ENCODE data around the gene PLA2G3.
A peak's percentile ranks its signal among the peaks of the same experiment; 100 is the strongest.

The PLA2G3 gene

DNA sequence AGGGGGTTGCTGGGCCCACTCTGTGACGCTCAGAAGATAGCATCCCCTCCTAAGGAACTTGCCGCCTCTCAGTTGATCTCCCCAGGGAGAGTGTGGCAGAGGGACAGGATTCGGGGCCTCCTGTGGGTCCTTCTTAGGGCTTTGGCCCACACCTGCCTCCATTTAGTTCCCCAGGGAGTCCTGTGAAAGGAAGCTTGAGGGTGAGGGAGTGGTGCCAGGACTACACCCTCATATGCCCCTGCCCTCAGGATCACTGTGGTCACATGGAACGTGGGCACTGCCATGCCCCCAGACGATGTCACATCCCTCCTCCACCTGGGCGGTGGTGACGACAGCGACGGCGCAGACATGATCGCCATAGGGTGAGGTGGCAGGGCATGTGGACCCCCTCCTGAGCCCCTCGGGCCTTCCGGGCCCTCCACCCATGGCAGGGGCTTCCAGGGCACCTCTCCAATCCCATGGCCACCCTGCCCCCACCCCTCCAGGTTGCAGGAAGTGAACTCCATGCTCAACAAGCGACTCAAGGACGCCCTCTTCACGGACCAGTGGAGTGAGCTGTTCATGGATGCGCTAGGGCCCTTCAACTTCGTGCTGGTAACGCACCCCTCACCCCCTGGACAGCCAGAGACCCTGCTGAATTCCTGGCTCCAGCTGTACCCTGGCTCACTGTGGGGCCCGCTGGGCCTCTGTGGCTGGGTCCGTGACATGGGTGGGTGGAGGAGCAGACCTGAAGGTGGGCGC lies 14.0 kb downstream of the PLA2G3 start:
- TF ChIP-seq Cebpa-rat (IDR thresholded peaks at IDR 0.05) = no peak
- no peak overlapping the region; the same call in 1 of the 2 replicates for H3K27ac ChIP-seq
- peak overlapping the region; percentile 73 for H3K4me2 ChIP-seq
- no peaks in the 10 kb centered on the region for H3K36me3 ChIP-seq
- no peaks in the 10 kb centered on the region for H3K27me3 ChIP-seq
- H4K20me1 ChIP-seq = no peaks in the 10 kb centered on the region
- H3K4me3 ChIP-seq = no peak overlapping the region
- no peaks in the 10 kb centered on the region for H3K9me3 ChIP-seq
- no peak overlapping the region for H3K9ac ChIP-seq
- H3K4me1 ChIP-seq = peaks cover 27% of the 10 kb centered on the region

DNA sequence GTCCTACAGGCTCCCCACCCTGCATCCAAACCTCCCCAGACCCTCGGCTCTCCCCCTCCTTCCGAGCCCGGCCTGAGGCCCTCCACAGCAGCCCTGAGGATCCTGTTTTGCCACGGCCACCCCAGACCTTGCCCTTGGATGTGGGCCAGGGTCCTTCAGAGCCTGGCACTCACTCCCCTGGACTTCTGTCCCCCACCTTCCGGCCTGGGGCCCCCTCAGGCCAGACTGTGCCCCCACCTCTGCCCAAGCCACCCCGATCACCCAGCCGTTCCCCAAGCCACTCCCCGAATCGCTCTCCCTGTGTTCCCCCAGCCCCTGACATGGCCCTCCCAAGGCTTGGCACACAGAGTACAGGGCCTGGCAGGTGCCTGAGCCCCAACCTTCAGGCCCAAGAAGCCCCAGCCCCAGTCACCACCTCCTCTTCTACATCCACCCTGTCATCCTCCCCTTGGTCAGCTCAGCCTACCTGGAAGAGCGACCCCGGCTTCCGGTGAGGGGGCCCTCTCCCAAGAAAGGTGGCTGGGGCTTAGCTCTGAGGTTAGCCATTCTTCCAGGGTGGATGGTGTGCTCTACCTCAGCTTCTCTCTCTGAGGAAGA lies 14.7 kb downstream of the PLA2G3 start:
- Histone ChIP-seq H3K27me3 (no peaks in the 10 kb centered on the region), H3K4me3 (no peak overlapping the region), H3K27ac (peak overlapping the region; percentile 11; the same call in 1 of the 2 replicates), H3K9ac (no peak overlapping the region), H3K36me3 (no peaks in the 10 kb centered on the region), H3K4me1 (peaks cover 28% of the 10 kb centered on the region), H3K4me2 (peak overlapping the region; percentile 73), H4K20me1 (no peaks in the 10 kb centered on the region), H3K9me3 (no peaks in the 10 kb centered on the region)
- no peak for TF ChIP-seq Cebpa-rat (IDR thresholded peaks at IDR 0.05)

DNA sequence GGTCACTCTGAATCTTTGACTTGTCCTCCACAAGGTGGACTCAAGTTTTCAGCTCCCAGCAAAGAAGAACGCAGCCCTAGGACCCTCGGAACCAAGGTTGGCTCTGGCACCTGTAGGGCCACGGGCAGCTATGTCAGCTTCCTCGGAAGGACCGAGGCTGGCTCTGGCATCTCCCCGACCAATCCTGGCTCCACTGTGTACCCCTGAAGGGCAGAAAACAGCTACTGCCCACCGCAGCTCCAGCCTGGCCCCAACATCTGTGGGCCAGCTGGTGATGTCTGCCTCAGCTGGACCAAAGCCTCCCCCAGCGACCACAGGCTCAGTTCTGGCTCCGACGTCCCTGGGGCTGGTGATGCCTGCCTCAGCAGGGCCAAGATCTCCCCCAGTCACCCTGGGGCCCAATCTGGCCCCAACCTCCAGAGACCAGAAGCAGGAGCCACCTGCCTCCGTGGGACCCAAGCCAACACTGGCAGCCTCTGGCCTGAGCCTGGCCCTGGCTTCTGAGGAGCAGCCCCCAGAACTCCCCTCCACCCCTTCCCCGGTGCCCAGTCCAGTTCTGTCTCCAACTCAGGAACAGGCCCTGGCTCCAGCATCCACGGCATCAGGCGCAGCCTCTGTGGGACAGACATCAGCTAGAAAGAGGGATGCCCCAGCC lies 15.4 kb downstream of the PLA2G3 start:
- H3K9me3 ChIP-seq = no peaks in the 10 kb centered on the region
- H3K27me3 ChIP-seq = no peaks in the 10 kb centered on the region
- H3K27ac ChIP-seq = peak overlapping the region; percentile 11
- TF ChIP-seq Cebpa-rat (IDR thresholded peaks at IDR 0.05) = no peak
- no peak overlapping the region for H3K4me3 ChIP-seq
- no peaks in the 10 kb centered on the region for H3K36me3 ChIP-seq
- H3K4me1 ChIP-seq = peaks cover 35% of the 10 kb centered on the region
- peak overlapping the region; percentile 73 for H3K4me2 ChIP-seq
- H4K20me1 ChIP-seq = no peaks in the 10 kb centered on the region
- no peak overlapping the region for H3K9ac ChIP-seq

DNA sequence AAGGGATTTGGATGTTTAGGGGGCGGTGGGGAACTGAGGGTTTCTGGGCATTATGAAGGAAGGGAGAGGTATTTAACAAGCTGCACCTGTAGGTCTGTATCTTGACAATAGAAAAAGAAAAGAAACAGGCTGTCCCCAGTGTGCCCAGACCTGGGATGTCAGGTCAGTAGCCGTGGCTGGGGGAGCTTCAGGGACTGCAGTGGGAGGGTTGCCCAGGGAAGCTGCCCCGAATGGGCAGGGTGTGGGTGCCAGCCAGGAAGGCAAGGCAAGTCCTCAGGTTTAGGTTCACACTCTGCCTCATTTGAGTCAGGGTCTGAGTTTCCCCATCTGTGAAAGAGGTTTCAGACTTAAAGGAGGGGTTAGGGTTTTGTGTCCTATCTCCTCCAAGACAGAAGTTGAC lies 16.0 kb downstream of the PLA2G3 start:
- no peak for TF ChIP-seq Cebpa-rat (IDR thresholded peaks at IDR 0.05)
- Histone ChIP-seq H3K4me2 (no peak overlapping the region), H3K4me3 (no peak overlapping the region), H3K9me3 (no peaks in the 10 kb centered on the region), H3K27ac (no peak overlapping the region), H3K27me3 (no peaks in the 10 kb centered on the region), H3K4me1 (peaks cover 42% of the 10 kb centered on the region), H3K36me3 (no peaks in the 10 kb centered on the region), H4K20me1 (no peaks in the 10 kb centered on the region), H3K9ac (no peak overlapping the region)

DNA sequence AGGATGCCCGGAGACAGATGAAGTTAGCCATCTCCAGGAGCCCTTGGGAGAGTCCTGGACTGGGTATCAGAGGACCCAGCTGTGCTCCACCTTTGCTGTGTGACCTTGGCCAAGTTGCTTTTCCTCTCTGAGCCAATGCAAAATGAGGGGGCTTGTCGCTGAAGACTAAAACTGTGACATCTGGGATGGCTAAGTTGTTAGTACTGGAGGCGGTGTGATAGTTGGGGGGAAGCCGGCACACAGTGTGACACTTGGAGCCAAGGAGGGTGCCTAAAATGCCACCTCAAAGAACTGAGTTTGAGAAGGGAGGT lies 17.1 kb downstream of the PLA2G3 start:
- no peak overlapping the region for H3K4me2 ChIP-seq

DNA sequence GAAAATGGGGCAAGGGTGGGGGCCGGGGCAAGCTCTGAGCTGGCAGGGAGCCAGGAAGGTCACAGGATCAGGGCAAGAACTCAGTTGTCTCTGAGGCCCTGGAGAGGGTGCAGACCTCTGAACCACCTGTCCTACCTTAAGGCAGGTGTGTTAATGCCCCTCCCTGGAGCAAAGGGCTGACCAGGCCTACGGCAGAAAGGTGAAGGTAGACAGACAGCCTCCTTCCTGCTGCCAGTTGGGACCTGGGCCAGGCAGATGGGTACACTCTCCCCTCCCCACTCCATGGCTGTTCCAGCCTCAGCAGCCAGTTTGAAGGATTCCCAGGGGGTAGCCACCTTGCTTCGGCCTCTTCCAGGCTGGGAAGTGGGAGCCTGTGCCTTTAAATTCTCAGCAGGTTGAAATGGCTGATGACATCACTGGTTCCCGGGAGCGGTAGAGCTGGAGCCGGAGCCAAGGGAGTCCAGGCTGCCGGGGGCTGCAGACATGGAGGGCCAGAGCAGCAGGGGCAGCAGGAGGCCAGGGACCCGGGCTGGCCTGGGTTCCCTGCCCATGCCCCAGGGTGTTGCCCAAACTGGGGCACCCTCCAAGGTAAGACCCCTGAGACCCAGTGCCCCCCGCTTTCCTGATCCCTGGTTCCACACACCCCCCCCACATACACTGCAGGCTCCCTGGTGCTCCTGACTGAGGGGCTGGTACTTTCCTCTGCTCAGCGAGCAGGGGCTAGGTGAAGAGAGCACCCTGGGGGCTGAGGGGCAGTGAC lies 17.6 kb downstream of the PLA2G3 start, which contains the start of gene INPP5J:
Gene INPP5J (plus strand): TSS at position 435 of the 760 bp plus-strand sequence. CDS start 49 bp downstream, at position 484.
- Histone ChIP-seq H3K36me3 (no peaks in the 10 kb centered on the region), H3K27me3 (no peaks in the 10 kb centered on the region), H3K4me1 (peaks cover 50% of the 10 kb centered on the region), H3K4me3 (no peak within 1 kb of the TSS), H3K4me2 (no peak within 1 kb of the TSS), H4K20me1 (no peaks in the 10 kb centered on the region), H3K9me3 (no peaks in the 10 kb centered on the region), H3K9ac (no peak within 1 kb of the TSS), H3K27ac (no peak within 1 kb of the TSS)
- TF ChIP-seq Cebpa-rat (IDR thresholded peaks at IDR 0.05) = no peak

More for the DNA sequence above, 17.1 kb downstream of the PLA2G3 start:
- H3K36me3 ChIP-seq = no peaks in the 10 kb centered on the region
- no peak overlapping the region for H3K4me3 ChIP-seq
- no peaks in the 10 kb centered on the region for H4K20me1 ChIP-seq
- H3K27ac ChIP-seq = no peak overlapping the region
- peaks cover 50% of the 10 kb centered on the region for H3K4me1 ChIP-seq
- H3K27me3 ChIP-seq = no peaks in the 10 kb centered on the region
- no peak overlapping the region for H3K9ac ChIP-seq
- no peaks in the 10 kb centered on the region for H3K9me3 ChIP-seq
- no peak for TF ChIP-seq Cebpa-rat (IDR thresholded peaks at IDR 0.05)

DNA sequence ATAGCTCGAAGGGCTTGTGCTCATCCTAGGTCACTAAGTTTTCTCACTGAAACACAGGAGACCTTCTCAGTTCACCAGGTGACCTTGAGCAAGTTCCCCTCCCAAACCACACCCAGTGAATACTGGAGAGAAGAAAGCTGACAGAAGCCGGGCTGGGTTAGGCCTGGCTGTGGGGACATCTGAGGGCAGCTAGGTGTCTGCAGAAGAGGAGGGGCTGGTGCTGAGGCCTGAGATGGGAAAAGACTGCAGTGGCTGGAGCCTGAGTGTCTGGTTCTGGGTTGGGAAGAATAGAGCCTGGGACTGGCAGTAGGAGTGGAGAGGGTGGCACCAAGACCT lies 18.1 kb downstream of the PLA2G3 start:
- Histone ChIP-seq H3K27ac (no peak overlapping the region), H3K9ac (no peak overlapping the region)

DNA sequence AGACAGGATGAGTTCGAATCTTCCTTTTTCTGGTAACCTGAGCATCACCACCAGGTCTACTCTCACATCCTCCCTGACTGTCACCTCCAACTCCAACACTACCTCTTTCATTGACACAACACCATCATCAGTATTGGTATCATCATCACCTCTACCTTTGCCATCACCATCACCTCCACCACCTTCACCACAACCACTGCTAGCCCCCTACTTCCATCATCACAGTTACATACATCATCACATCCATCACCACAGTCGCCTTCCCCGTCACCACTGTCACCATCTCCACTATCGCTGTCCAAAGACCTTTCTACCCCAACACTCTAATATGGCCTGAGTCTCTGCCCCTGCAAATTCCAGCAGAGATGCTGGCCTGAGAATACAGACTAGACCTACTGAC lies 18.9 kb downstream of the PLA2G3 start:
- Histone ChIP-seq H3K9ac (no peak overlapping the region), H3K4me2 (no peak overlapping the region), H3K27ac (no peak overlapping the region), H3K36me3 (no peaks in the 10 kb centered on the region), H3K9me3 (no peaks in the 10 kb centered on the region), H4K20me1 (no peaks in the 10 kb centered on the region), H3K4me3 (no peak overlapping the region), H3K4me1 (peaks cover 44% of the 10 kb centered on the region), H3K27me3 (no peaks in the 10 kb centered on the region)
- no peak for TF ChIP-seq Cebpa-rat (IDR thresholded peaks at IDR 0.05)

More for the DNA sequence above, 18.1 kb downstream of the PLA2G3 start:
- Histone ChIP-seq H3K36me3 (no peaks in the 10 kb centered on the region), H3K9me3 (no peaks in the 10 kb centered on the region), H3K4me2 (no peak overlapping the region), H3K4me1 (peaks cover 50% of the 10 kb centered on the region), H3K4me3 (no peak overlapping the region), H3K27me3 (no peaks in the 10 kb centered on the region), H4K20me1 (no peaks in the 10 kb centered on the region)
- no peak for TF ChIP-seq Cebpa-rat (IDR thresholded peaks at IDR 0.05)

DNA sequence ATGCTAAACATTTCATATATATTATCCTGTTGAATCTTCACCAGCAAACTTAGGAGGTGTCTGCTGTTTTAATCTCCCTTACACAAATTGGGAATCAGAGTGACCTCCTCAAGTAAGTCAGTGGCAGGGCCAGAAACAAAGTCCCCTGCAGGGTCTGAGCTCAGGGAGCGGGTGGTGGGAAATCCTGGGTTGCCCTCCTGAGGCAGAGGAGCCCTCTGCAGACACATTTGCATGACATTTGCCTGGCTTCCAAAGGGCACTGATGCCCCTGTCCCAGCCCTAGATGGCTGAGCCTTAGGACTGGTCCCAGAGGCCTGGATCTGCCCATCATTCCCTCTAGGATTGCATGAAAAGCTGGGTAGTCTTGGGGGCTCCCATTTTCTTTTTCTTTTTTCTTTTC lies 19.7 kb downstream of the PLA2G3 start:
- H3K4me2 ChIP-seq = peak overlapping the region; percentile 28; the same call in 1 of the 2 replicates
- no peaks in the 10 kb centered on the region for H3K27me3 ChIP-seq
- no peak for TF ChIP-seq Cebpa-rat (IDR thresholded peaks at IDR 0.05)

More for the DNA sequence above, 19.7 kb downstream of the PLA2G3 start:
- Histone ChIP-seq H3K4me3 (no peak overlapping the region), H3K9ac (no peak overlapping the region), H3K27ac (no peak overlapping the region), H3K9me3 (no peaks in the 10 kb centered on the region), H3K4me1 (peaks cover 36% of the 10 kb centered on the region), H4K20me1 (no peaks in the 10 kb centered on the region), H3K36me3 (no peaks in the 10 kb centered on the region)
